HPDE6-E6E7 (cell line): ENCODE results near the gene SIPA1L2.
A peak's percentile ranks its signal among the peaks of the same experiment; 100 is the strongest.

ENCODE experiments used
- DNase-seq: peaks from one replicate; pipeline ENCODE4 v3.0.0; 2011; ENCODE audit warnings: missing footprints; ENCODE audit errors: extremely low spot score

Gene SIPA1L2

DNA sequence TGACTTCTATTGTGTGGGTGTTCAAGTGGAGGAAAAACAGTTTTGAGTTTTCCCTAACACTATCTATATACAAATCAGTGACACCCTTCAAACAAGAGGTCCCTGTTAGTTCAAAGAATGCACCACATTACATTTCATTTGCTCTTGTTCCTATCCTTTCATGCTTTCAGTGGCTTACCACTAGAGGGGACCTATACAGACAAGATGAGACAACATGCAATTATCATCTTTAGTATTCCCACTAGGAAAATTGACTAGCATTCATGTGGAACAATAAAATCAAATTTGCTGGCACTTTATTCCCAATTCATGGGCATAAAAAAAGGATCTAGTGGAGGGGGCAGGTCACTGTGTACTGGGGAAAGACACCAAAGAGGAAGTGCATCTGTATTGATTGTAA is 13.3 kb upstream of the SIPA1L2 start:
- DNase-seq = no peak

DNA sequence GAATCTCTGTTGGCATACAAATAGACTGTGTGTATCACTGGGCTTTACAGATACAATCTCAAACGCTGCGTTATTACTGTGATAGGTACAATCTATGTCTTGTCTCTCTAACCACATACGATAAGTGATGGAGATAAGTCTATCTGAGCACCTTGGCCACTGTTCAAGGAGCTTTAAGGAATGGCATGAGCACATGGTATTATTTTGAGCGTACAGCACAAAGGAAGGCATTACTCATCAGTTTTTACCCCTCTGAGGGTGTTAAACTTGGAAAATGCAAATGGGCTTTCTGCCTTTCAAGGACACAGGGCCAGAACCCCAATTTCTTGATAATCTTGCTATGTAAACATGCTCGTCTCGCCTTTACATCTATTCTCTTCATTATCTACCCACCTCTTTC is 11.6 kb upstream of the SIPA1L2 start:
- DNase-seq = no peak

DNA sequence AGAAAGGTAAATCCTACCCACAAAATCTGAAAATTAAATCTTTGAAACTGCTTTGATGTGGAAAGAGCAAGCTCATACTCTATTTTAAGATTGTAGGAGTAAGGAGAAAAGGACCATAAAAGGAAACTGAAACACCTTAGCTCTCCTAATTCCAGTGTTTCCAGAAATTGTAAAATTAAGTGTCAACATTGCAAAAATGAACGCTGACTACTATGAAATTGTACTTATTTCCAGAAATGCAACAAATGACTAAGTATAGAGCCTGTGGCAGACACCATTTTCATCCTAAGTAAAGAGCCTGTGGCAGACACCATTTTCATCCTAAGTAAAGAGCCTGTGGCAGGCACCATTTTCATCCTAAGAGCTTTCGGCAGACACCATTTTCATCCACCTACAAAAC is 6.9 kb upstream of the SIPA1L2 start:
- DNase-seq = no peak

DNA sequence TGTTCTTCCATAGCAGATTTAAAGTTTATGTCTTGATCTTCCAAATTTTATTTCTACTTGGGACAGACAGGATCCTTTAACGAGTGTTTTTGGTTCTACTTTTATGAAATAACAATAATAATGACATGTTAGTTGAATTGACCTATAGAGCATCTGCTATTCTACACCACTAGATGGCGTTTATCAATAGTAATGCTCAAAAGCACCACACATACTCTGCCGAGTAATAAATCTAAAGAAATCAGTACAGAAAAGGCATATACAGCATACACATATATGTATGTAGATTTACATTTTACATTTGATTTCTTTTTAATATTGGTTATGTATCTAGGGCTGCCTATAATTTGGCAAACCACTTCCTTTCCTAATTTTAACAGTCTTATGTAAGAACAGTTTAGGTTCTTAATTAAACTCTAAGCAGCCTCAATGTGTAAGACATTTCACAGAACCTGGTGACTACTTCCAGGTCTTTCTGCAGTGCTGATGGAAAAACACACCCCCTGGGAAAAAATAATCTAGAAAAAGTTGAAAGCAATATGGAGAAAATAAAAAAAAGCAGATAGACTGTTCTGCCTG is 5.9 kb upstream of the SIPA1L2 start:
- peak; percentile 26 for DNase-seq

DNA sequence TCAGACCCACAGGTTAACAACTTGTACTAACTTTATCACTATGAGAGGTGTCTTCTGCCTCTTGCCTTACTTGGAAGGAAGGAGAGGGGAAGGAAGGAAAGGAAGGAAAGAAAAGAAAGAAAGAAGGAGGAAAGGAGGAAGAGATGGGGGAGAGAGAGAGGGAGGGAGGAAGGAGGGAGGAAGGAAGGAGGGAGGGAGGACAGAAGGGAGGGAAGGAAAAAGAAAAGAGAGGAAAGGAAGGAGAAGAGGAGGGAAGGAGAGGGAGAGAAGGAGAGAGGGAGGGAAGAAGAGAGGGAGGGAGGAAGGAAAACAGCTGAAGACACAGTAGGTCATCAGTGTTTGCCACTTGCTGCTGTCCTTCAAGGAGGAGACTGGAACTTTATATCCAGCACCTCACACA is 5.3 kb upstream of the SIPA1L2 start:
- DNase-seq = no peak

DNA sequence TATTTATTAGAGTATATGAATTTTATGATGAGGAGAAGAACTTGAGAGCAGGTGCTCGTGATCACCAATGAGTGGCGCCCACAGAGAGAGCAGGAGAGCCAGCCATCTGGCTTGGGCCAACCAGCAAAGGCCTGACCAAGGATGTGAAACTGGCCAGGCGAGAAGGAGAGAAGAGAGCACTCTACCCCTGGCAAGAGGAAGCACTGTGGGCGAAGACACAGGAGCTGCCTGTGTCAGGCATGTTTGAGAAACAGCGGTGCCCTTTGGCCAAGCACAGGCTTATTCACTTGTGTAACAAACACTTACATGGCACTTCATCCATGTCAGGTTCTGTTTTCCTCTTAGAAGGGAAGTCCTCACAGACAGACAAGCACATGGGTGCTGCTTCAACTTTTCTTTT is 4.2 kb upstream of the SIPA1L2 start:
- DNase-seq = no peak

DNA sequence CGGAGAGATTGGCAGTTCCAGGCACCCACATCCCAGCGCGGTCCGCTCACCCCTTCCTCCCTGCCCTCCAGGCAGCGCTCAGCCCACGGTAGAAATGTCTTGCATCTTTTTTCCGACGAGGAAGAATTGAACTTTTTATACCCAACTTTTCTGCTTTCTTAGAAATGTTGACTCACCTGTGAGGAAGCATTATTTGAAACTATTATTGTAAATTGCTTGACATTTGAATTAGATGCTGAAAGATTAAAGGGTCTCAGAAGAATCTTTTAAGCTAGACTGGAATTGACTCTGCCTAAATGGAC is 912 bp upstream of the SIPA1L2 start:
- DNase-seq = no peak

DNA sequence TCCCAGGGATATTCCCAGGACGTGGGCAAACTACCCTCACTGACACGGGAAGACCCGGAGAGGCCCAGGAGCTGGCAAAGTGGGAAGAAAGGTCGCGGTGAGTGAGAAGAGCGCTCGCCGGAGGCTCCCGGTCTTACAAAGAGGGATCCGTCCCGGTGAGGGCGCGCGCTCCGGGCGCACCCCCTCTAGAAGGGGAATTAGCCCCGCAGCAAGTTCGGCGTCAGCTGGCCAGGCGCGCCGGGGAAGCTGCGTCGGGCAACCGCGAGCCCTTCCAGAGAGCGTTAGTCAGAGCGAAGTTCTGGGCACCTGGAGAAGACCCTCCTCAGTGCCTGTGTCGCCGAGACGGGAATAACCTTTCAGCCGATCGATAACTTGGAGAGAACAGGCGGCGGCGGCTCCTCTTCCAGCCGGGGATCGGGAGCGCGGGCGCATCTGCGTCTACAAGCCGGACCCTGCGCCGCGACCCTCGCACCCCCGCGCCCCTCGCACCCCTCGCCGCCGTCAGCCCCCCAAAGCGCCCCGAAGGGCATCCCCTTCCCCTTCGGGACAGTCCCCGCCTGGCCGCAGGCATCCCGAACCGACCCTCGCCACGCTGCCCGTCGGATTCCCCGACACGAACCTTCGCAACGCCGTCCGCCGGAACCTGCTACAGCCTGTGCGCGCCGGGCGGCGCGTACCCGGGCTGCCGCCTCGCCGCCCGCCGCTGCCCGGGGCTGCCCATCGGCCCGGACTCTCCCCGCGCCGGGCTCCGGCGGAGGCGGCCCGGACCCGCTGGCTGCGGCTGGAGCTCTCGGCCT is 485 bp downstream of the SIPA1L2 start:
- DNase-seq = no peak

DNA sequence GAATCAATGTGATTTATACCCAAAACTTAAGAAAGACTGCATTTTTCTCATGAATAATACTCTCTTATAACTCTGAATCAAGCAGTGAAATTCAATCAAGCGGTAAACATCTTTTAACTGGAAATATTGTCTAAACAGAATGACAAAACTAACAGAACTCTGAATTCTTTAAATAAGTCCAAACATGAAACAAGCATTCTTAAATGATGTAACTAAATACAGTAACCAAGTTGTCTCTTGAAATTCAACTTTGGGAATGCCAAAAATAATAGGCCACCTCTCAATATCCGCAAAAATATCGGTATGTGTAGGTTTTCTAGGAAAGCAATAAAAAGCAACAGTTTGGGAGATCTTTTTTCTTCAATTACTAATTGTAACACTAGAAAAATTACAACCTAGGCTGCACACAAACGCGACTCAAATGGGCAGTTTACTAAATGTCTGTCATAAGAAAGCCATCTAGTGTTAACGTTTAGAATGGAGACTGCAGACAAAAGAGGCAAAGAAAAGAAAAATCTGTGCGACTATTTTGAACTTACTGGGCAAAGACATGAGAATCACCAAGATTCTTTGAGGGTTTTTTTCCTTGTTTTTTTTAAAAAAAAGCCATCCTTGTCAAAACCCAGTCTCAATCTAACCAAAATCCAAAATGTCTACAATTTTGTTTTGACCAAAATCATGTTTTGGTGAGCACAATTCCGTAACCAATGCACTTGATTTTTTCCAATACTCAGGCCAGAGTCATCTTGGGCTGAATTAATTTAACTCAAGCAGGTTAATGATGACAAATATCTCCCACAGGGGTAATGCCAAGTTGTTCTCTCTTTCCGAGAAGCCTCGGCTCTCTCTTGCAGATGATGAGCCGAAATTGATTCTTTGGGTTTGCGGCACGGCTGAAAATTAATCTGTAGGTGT is 1.3 kb downstream of the SIPA1L2 start:
- no peak for DNase-seq

DNA sequence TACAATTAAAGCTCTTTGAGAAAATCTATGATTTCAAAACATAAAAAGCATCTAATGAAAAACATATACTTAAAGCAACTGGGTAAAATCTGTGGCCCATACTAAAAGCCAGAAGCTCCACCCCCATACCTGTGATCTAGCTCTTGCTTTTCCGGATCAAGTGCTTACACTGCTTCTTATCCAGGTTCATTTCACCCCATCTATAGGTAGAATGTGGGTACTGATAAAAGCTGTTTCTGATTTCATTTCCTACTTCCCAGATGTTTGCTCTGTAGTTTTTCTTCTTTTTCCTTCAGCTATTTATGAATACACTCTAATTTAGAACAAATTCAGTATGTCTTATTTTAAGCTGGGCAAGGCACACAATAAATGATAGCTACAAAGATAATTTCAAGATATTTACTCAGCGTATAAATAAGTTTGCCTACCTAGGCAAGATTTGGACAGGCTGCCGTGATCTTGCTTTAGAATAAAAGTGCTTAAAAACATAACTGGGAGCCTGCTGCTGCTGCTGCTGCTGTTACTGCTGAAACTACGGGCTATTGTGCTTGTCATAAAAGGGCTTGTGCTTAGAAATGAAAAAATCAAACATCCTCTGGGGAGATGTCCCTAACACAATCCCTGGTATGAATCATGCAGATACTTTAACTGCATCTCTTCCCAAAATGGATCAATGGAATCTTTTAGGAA is 2.1 kb downstream of the SIPA1L2 start:
- peak; percentile 40 for DNase-seq

DNA sequence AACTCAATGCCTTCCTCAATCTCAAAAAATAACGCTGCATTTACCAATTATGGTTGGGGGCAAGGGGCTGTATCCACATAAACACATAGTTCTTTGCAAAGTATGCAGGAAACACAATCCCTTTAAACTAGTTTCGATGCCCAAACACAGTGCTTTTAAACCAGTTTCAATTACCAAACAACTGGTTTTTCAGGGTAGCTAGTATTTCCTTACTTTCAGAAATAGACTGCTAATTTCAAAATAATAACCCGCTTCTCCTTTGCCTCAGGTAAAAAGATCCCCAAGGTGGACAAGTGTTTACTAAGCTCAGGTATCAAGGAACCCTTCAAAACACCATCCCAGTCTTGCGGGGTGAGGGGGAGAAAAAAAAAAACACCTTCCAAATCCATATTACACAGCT is 2.8 kb downstream of the SIPA1L2 start:
- no peak for DNase-seq

DNA sequence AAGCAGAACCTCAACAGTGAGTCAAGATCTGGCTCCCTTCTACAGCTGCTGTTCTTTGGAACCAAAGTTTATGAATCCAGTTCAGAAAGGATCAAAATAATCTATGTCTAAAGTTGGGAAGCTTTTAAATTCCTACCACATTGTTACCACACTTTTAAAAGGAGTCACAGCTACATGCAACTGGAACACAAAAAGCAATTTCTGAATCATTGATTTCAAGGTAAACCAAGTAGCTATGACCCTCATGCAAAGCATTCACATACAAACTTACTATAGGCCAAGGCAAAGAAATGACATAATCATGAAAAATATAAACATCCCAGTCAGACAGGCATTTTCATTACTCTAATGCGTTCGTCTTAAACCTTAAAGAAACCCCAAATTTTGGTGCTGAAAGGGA is 3.5 kb downstream of the SIPA1L2 start:
- no peak for DNase-seq

DNA sequence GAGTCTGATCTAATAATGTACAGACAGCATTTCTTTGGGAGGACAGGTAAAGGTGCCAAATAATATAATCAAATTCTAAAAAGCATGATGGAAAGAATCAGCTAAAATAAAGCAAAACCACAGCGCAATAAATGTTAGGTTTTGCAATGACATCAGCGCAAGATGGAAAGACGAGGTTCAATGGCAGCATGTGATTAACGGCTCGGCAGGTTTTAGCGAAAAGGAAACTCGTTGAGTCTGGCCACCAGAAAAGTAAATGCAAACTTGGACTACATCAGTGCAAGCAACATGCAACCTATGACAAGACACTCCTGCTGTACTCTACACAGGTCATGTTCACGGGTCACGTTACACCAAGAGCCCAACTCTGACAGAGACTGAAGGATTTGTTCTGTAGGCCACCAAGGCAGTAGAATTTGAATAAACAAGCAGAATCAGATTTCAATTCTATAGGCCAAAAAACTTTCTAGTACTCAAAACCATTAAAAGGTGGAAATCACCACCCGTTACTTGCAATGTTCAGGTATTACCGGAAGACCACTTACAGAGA is 4.5 kb downstream of the SIPA1L2 start:
- DNase-seq = no peak

DNA sequence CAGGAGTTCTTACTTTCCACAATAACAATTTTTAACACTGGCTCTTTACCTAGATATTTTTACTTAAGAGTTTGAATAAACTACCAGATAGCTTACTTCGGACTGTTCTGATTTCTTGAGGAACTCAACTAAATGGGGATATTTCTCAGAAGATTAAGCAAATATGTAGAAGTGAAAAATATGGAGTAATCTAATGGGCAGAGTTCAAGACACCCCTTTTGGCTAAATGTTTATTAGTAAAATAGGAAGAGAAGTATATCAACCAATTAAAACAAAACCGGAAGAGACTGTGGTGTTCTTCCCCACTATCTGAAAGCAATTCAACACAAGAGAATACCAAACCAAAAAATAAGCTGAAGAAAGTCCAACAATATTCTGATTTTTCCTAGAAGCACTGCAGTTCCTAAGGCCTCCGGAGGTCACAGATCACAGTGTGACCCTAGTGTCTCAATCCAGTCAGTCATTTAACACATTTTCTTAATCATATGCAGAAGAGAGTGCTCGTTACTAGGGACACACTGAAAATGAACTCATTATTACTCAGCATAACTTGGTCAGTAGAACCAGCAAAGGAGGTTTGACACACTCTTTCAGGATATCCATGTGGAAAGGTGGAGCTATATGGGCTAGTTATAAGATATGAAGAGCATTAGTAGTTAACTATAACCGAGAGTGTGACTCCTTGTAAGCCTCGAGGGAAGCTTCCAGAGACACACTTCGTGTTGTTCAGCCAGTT is 5.2 kb downstream of the SIPA1L2 start:
- DNase-seq = no peak

DNA sequence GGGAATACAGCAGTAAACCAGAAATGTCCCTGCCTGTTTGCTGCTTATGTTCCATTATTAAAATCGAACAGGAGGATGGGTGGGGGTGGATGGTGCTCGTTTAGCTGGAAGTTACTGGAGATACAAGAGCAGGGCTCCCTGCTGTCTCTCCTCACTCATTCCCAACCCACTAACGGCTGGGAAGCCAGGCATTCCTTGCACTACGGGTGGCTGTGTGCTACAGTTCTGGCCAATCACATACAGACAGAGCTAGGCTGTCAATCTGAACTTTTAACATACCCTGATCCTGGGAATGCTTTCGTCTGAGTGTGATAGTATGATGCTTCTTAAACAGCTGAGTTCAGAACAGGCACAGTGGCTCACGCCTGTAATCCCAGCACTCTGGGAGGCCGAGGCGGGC is 7.0 kb downstream of the SIPA1L2 start:
- no peak for DNase-seq

DNA sequence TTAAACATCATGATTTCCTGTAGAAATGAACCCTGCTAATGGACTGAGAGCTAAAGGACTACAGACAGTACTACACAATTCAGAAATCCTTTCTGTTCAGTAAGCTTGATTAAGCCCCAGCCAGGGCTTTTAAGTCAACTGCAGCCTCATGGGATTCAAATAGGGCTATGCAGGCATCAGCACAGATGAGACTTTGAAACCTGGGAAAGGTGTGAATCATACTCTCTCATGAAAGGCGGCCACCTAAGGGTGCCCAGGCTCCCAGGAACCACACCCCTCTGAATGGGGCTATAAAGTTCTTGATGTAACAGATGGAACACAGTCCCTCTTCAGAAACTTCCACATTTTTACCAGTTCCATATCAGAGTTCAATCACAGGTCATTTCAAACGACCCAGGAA is 7.6 kb downstream of the SIPA1L2 start:
- DNase-seq = no peak

DNA sequence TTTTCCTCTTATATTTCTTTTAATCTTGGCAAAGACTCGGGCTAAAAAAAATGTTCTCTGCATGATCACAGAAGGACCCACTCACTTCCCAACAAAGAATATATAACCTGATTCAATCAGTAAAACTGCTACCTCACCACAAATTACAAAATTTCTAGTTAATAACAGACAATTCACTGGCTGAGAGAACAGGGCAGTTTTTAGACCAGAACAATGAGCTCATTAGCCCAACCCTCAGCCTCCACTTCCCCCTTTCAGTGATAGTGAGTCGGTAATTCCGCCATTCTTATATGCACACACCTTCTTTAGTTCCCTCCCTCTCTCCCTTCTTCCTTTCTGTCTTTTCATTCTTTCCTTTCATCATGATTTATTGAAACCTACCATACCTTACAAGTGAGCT is 8.9 kb downstream of the SIPA1L2 start:
- DNase-seq = no peak

DNA sequence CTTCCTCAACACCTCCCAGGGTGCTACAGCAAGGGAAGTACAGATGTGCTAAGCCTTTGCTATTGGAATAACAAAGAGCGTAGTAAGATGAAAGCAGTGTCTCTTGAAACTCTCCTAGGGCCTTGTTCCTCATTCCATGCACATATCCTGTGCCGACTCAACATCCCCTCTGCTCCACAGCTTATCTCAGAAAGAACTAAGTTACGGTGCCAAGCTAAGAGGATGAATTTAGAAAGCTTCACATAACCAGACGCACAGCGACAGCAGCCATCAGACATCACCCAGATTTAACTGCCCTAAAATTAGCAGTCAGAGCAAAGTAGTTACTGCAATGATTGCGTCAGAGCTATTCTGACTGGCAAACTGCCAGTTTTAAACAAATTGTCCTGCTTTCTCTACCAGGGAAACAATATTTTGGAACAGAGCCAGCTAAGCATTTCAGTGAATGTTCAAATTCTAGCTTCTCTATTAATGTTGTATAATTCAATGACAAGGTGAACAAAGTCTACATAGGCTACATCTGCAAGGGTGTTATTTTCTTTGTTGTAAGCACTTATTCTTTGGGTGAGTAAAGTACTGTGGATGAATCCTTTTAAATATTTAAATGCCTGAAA is 9.5 kb downstream of the SIPA1L2 start:
- no peak for DNase-seq

DNA sequence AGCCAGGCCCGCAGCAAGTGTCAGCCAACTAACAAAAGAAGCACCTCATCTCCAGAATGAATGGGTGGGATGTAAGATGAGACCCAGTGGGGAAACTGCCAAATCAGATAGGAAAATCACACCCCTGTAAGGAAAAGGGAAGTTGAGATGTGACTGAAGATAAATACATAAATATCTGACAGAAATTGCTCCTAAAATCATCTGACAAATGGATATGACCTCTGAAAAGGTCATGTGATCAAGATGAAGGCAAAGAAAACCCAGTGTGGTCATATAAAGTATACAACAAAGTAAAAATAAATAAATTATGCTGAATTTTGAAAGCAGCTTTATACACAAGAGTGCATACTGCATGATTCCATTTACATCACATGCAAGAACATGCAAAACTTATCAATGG is 12.7 kb downstream of the SIPA1L2 start:
- no peak for DNase-seq

DNA sequence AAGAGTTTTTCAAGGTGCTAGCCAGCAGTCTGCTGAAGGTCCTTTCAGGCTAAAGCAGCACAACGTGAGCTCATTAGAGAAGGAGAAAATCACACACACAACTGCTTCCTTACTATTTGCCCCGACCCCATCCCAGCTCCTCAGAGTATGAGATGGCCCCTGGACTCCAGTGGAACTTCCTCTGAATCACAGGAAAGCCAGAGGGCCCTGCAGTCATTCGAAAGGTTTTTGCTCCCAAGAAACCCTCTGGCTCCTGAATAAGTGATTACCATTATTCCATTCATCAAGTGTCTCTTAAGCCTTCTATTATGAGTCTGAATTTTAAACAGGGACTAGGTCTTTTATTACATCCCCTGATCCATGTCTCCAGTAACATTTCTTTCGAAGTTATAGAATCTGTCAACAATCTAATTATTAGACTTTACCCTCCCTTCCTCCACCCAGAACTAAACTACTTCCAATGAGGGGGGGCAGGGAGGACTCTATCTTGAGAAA is 14.6 kb downstream of the SIPA1L2 start:
- DNase-seq = no peak

DNA sequence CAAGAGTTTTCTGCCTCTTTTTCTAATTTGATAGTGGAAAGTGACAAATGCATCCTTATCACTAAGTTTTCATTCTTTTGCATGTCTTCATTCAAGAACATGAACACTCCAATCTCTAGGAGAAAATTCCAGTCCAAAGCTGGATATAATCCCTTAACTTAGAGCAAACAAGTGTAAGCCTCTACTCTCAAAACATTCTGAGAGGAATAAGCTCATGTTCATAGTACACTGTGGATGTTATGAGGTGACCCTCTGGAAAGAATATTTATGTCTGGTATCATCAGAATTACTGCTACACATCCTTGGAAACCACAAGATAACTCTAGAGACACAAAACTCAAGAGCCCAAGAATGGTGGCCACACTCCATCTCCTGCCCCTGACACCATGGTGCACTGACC is 15.1 kb downstream of the SIPA1L2 start:
- no peak for DNase-seq
